HG03521 (cell line): ENCODE results near the gene NMNAT3.
"Not testable (repeated sequence)": the region's sequence is repeated elsewhere in the genome, so short reads cannot be mapped to it uniquely, and the experiment has no call there.

ENCODE experiments used
- ATAC-seq: cut with Tn5 transposase; IDR thresholded peaks from one replicate; pipeline ENCODE4 v1.9.1; 2021; ENCODE audit warnings: mild to moderate bottlenecking, moderate library complexity; ENCODE audit not compliant: unreplicated experiment

The NMNAT3 gene

GRCh38 chr3:139639662-139640061 lies 38.1 kb downstream of the NMNAT3 start:
- ATAC-seq, result no peak

- no peak for ATAC-seq
Observed at GRCh38 chr3:139638518-139638917, 39.3 kb downstream of the NMNAT3 start.

GRCh38 chr3:139636511-139636910 lies 41.3 kb downstream of the NMNAT3 start:
- no peak for ATAC-seq

- no peak for ATAC-seq
Observed at GRCh38 chr3:139634111-139634635, 43.6 kb downstream of the NMNAT3 start.

GRCh38 chr3:139633511-139633910 lies 44.3 kb downstream of the NMNAT3 start:
- ATAC-seq, result no peak

GRCh38 chr3:139630542-139630941 lies 47.2 kb downstream of the NMNAT3 start:
- ATAC-seq, result no peak

GRCh38 chr3:139629033-139629432 lies 48.7 kb downstream of the NMNAT3 start:
- ATAC-seq, result peak; percentile 59

GRCh38 chr3:139627759-139628158 lies 50.0 kb downstream of the NMNAT3 start:
- ATAC-seq, result no peak

GRCh38 chr3:139620438-139620837 lies 57.3 kb downstream of the NMNAT3 start:
- ATAC-seq, result no peak

- ATAC-seq, result no peak
Observed at GRCh38 chr3:139619484-139619883, 58.3 kb downstream of the NMNAT3 start.

GRCh38 chr3:139617672-139618268 lies 60.0 kb downstream of the NMNAT3 start:
- ATAC-seq, result no peak

- no peak for ATAC-seq
Observed at GRCh38 chr3:139611528-139611927, 66.2 kb downstream of the NMNAT3 start.

GRCh38 chr3:139610886-139611285 lies 66.9 kb downstream of the NMNAT3 start:
- no peak for ATAC-seq

- no peak for ATAC-seq
Observed at GRCh38 chr3:139608924-139609323, 68.8 kb downstream of the NMNAT3 start.

GRCh38 chr3:139608108-139608380 lies 69.7 kb downstream of the NMNAT3 start:
- ATAC-seq, result no peak

GRCh38 chr3:139607257-139608107 lies 70.3 kb downstream of the NMNAT3 start:
- no peak for ATAC-seq

GRCh38 chr3:139602003-139602402 lies 75.8 kb downstream of the NMNAT3 start:
- no peak for ATAC-seq

- no peak for ATAC-seq
Observed at GRCh38 chr3:139601191-139601961, 76.4 kb downstream of the NMNAT3 start.

GRCh38 chr3:139597947-139598346 lies 79.8 kb downstream of the NMNAT3 start:
- ATAC-seq, result no peak

- ATAC-seq, result not testable (repeated sequence)
Observed at GRCh38 chr3:139591186-139591585, 86.6 kb downstream of the NMNAT3 start.

- no peak for ATAC-seq
Observed at GRCh38 chr3:139588450-139588849, 89.3 kb downstream of the NMNAT3 start.

GRCh38 chr3:139587797-139588196 lies 90.0 kb downstream of the NMNAT3 start:
- ATAC-seq, result no peak
